ENCODE results near the gene PIP4K2C. TPM values are rescaled to one million over a fixed set of nuclear protein-coding genes. Genes with fewer than 3 reads are reported as not detected.

PIP4K2C gene
- total RNA-seq = 22.8 and 25.7 TPM in 2 replicates

- H3K4me3 Mint-ChIP-seq = peak within 1 kb of the TSS; percentile 90
- peak; percentile 77 for DNase-seq (ENCODE audit: low spot score)
- no peaks in the 10 kb centered on the region for H3K9me3 Mint-ChIP-seq
- H3K27me3 Mint-ChIP-seq (ENCODE audit: insufficient read depth) = no peaks in the 10 kb centered on the region
- peak within 1 kb of the TSS; percentile 75 for H3K27ac Mint-ChIP-seq
- peaks cover 10% of the 10 kb centered on the region for H3K36me3 Mint-ChIP-seq (ENCODE audit: low read depth)
- peaks cover 31% of the 10 kb centered on the region for H3K4me1 Mint-ChIP-seq (ENCODE audit: low read depth)
- intact Hi-C loops (cut with micrococcal nuclease) = loop anchor here (1.0 to 5.0 kb wide), 7 partner anchors 8 to 114 kb away; partner anchors contain the start of genes ARHGAP9, DCTN2, DTX3 and MBD6
These were observed at the start of gene PIP4K2C for GRCh38 chr12:57590864-57591781. Gene PIP4K2C, plus strand, starts transcription at chr12:57591192. Its CDS starts 98 bp downstream, at chr12:57591290.

DNA sequence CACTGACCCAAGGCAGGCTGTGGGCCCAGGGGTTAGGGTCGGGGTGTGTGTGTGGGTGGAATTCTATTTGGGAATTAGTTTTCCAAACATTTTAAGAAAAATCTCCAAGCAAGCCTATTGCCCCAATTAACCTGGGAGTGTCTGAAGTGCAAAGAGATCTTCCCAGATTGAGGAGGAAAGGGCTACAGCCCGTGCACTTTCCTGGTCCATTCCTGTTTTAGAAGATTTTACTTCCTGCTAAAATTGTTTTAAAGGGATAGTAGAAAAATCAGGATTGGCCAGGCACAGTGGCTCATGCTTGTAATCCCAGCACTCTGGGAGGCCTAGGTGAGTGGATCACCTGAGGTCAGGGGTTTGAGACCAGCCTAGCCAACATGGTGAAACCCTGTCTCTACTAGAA lies 49.3 kb upstream of the PIP4K2C start:
- no peak overlapping the region for H3K27ac Mint-ChIP-seq
- peaks cover 31% of the 10 kb centered on the region for H3K4me1 Mint-ChIP-seq (ENCODE audit: low read depth)
- no peak for DNase-seq (ENCODE audit: low spot score)
- intact Hi-C loops (cut with micrococcal nuclease) = no loop called here
- H3K9me3 Mint-ChIP-seq = no peaks in the 10 kb centered on the region
- H3K27me3 Mint-ChIP-seq (ENCODE audit: insufficient read depth) = no peaks in the 10 kb centered on the region
- no peak overlapping the region for H3K4me3 Mint-ChIP-seq
- peaks cover 23% of the 10 kb centered on the region for H3K36me3 Mint-ChIP-seq (ENCODE audit: low read depth)

- DNase-seq (ENCODE audit: low spot score) = no peak
- Mint-ChIP-seq H3K27ac (no peak overlapping the region), H3K4me3 (no peak overlapping the region), H3K4me1 (ENCODE audit: low read depth) (peaks cover 36% of the 10 kb centered on the region), H3K9me3 (no peaks in the 10 kb centered on the region), H3K36me3 (ENCODE audit: low read depth) (peaks cover 17% of the 10 kb centered on the region), H3K27me3 (ENCODE audit: insufficient read depth) (peaks cover 6% of the 10 kb centered on the region)
- intact Hi-C loops (cut with micrococcal nuclease) = no loop called here
These were observed 47.4 kb upstream of the PIP4K2C start for GRCh38 chr12:57543581-57543980.

DNA sequence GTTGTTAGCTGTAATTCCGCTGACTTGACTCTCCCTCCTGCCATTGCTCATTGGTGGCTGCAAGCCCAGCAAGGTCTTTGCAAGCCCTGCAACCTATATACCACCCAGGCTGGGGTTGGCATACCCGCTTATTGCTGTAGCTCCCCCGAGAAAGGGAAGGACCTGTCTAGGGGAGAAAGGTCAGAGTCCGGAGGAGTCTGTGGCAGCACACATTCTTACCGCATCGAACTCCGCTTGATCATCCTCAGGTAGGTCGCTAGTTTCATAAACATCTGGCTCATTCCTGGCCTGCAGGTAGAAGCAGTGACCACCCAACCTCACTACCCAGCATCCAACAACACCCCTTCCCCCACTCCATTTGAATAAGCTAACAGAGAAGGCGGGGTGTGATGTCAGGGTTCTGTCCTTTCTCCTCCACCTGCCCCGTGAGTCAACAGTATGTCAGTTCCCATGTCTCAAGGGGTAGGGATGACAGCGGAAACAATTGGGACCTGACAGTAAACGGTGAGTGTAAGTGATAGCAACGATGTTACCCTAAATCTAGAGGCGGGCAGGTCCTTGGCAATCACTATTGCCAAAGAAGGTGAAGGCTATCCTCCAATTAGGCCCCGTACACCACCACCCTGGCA lies 45.1 kb upstream of the PIP4K2C start:
- Mint-ChIP-seq H3K36me3 (ENCODE audit: low read depth) (peaks cover 9% of the 10 kb centered on the region), H3K27me3 (ENCODE audit: insufficient read depth) (peaks cover 13% of the 10 kb centered on the region), H3K27ac (peak overlapping the region; percentile 97), H3K4me3 (peak overlapping the region; percentile 100), H3K9me3 (no peaks in the 10 kb centered on the region), H3K4me1 (ENCODE audit: low read depth) (peaks cover 49% of the 10 kb centered on the region)
- DNase-seq (ENCODE audit: low spot score) = no peak
- intact Hi-C loops (cut with micrococcal nuclease) = loop anchor here (2.0 to 5.0 kb wide), 2 partner anchors 199 to 1394 kb away; partner anchors contain the start of genes MYL6B and TSPAN31

DNA sequence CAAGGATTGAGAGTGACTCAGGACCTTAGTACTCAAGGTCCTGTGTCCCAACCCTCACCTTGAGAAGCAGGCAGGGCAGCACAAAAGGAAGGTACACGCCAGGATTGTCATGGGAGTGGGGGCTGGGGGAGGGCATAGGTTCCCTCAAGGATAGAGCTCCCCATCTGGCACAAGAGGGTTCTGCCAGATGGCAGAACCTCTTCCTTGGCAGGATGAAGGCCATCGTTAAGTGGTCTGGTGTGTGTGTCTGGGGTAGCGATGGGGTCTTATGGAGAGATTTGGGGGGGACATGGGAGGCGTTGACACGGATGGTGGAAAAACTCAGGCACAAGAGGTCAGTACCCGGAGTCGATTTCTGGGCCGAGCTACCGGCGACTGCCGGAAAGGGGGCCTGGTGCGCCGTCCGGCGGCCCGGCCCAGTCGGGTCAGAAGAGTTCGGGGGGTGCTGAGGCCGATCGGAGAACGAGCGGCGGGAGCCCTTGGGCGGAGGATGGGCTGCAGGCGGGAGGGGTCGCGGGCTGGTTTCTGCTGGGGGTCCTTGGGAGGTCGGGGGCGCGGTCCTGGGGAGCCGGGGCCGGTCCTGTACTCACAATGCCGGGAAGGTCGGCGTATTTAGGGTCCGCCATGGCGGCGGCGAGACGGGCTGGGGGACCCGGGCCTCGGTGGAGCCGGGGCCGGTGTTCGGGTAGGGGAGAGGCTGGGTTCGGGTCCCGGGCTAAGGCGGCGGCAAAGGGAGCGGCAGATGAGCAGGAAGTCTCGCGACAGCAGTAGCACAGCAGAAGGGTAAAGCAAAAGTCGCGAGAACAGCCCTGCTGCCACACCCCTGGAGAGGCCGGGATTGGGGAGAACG lies 44.3 kb upstream of the PIP4K2C start, which contains the start of gene DCTN2:
Gene DCTN2, minus strand, starts transcription at position 755 of the 850 bp plus-strand sequence. Its CDS starts 129 bp downstream, at position 626.
- intact Hi-C loops (cut with micrococcal nuclease) = loop anchor here (1.0 to 5.0 kb wide), 7 partner anchors 24 to 1394 kb away; partner anchors contain the start of genes GLI1, MBD6, MYL6B and OS9
- Mint-ChIP-seq H3K27me3 (ENCODE audit: insufficient read depth) (peaks cover 13% of the 10 kb centered on the region), H3K36me3 (ENCODE audit: low read depth) (peaks cover 6% of the 10 kb centered on the region), H3K4me1 (ENCODE audit: low read depth) (peaks cover 49% of the 10 kb centered on the region), H3K4me3 (peak within 1 kb of the TSS; percentile 100), H3K9me3 (no peaks in the 10 kb centered on the region), H3K27ac (peak within 1 kb of the TSS; percentile 97)
- peak; percentile 93 for DNase-seq (ENCODE audit: low spot score)

DNA sequence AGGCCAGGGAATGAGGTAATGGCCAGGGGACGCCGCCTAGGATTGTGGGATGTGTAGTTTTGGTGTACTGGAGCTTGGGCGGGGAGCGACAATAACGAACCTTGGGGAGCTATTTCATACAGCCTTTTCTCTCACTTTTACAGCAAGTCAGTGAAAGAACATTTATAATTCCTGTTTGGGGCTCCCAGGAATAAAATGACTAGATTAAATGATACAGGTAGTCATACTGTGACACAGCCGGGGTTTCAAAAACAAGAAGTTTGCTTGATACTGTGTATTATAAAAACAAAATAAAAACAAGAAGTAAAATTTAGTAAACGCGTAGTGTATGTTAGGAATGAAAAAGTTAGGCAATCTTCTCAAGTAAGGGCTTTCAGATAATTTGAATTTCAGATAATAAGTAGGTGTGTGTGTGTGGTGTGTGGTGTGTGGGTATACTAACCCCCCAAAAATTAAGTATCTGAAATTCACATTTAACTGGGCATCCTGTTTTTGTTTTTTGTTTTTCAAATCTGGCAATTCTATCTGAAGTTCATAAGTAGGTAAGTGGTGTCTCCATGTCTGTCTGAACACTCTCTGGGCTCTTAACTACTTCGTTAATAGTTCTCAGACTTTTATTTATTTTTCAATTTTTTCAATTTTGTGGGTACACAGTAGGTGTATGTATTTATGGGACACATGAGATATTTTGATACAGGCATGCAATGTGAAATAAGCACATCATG lies 43.5 kb upstream of the PIP4K2C start:
- Mint-ChIP-seq H3K27ac (peak overlapping the region; percentile 97), H3K36me3 (ENCODE audit: low read depth) (peaks cover 4% of the 10 kb centered on the region), H3K9me3 (no peaks in the 10 kb centered on the region), H3K27me3 (ENCODE audit: insufficient read depth) (peaks cover 15% of the 10 kb centered on the region), H3K4me1 (ENCODE audit: low read depth) (peaks cover 49% of the 10 kb centered on the region), H3K4me3 (peak overlapping the region; percentile 100)
- no peak for DNase-seq (ENCODE audit: low spot score)
- intact Hi-C loops (cut with micrococcal nuclease) = loop anchor here (1.0 to 5.0 kb wide), 7 partner anchors 25 to 1395 kb away; partner anchors contain the start of genes GLI1, MBD6, MYL6B and OS9

- Mint-ChIP-seq H3K27me3 (ENCODE audit: insufficient read depth) (peaks cover 15% of the 10 kb centered on the region), H3K36me3 (ENCODE audit: low read depth) (peaks cover 4% of the 10 kb centered on the region), H3K4me1 (ENCODE audit: low read depth) (peaks cover 49% of the 10 kb centered on the region), H3K4me3 (no peak overlapping the region), H3K27ac (no peak overlapping the region), H3K9me3 (no peaks in the 10 kb centered on the region)
- intact Hi-C loops (cut with micrococcal nuclease) = loop anchor here (5.0 kb wide), 1 partner anchor 1396 kb away; the partner anchor contains the start of gene MYL6B
- DNase-seq (ENCODE audit: low spot score) = no peak
These were observed 43.0 kb upstream of the PIP4K2C start for GRCh38 chr12:57548013-57548315.

DNA sequence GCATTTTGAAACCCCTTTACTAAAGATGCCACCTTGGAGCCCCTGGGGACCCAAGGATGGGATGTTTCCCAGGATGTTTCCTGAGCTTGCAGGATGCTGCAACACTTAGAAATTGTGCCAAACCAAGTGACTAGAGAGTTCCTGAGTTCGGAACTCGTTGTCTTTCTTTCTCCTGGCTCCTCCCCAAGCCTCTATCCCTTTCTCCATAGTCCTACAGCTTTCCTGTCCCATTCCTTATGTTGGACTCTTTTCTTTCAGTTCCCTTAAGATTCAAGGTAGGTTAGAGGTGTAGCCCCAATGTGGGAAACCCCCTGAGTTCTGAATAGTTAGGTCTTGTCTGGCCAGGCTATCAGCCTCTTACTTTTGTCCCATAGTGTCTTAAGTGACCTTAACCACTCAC lies 42.5 kb upstream of the PIP4K2C start:
- intact Hi-C loops (cut with micrococcal nuclease) = loop anchor here (5.0 kb wide), 1 partner anchor 1396 kb away; the partner anchor contains the start of gene MYL6B
- peak overlapping the region; percentile 19 for H3K4me3 Mint-ChIP-seq
- H3K27me3 Mint-ChIP-seq (ENCODE audit: insufficient read depth) = peaks cover 15% of the 10 kb centered on the region
- no peak for DNase-seq (ENCODE audit: low spot score)
- H3K9me3 Mint-ChIP-seq = no peaks in the 10 kb centered on the region
- peaks cover 4% of the 10 kb centered on the region for H3K36me3 Mint-ChIP-seq (ENCODE audit: low read depth)
- no peak overlapping the region for H3K27ac Mint-ChIP-seq
- peaks cover 47% of the 10 kb centered on the region for H3K4me1 Mint-ChIP-seq (ENCODE audit: low read depth)

GRCh38 chr12:57549203-57549908 lies 41.6 kb upstream of the PIP4K2C start:
- H3K36me3 Mint-ChIP-seq (ENCODE audit: low read depth) = peaks cover 4% of the 10 kb centered on the region
- H3K4me1 Mint-ChIP-seq (ENCODE audit: low read depth) = peaks cover 40% of the 10 kb centered on the region
- no peak for DNase-seq (ENCODE audit: low spot score)
- peaks cover 15% of the 10 kb centered on the region for H3K27me3 Mint-ChIP-seq (ENCODE audit: insufficient read depth)
- no peak overlapping the region for H3K27ac Mint-ChIP-seq
- peak overlapping the region; percentile 72 for H3K4me3 Mint-ChIP-seq
- intact Hi-C loops (cut with micrococcal nuclease) = loop anchor here (5.0 kb wide), 1 partner anchor 1397 kb away; the partner anchor contains the start of gene MYL6B
- no peaks in the 10 kb centered on the region for H3K9me3 Mint-ChIP-seq

DNA sequence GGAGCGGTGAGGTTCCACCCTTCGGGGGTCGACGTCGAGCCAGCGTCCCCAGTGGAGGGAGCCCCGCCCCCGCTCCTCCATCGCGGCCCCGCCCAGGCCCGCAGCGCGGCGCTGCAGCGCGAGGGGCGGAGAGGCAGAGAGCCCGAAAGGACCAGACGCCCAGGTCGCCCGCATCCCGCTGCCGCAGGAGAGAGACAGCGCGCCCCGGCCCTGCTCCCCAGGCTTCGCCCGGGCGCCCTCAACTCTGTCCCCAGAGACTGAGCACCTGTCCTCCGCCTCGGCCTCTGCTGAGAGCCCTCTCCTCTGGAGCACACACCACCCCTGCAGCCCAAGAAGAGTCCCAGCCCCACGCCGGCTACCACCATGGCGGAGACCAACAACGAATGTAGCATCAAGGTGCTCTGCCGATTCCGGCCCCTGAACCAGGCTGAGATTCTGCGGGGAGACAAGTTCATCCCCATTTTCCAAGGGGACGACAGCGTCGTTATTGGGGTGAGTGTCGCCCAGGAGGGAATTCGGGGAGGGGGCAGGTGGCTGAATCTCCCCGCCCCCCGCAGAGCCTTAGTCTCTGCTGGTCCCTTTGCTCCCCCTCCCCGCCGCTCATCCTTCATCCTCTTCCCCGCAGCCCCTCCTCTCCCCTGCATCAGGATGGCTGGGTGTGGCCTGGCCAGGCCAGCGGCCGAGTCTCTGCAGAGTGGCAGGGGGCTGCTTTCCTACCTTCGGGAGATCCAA lies 40.9 kb upstream of the PIP4K2C start, which contains the start of gene KIF5A:
Gene KIF5A, plus strand, starts transcription at position 136 of the 732 bp plus-strand sequence. Its CDS starts 228 bp downstream, at position 364.
- peaks cover 2% of the 10 kb centered on the region for H3K36me3 Mint-ChIP-seq (ENCODE audit: low read depth)
- DNase-seq (ENCODE audit: low spot score) = peak; percentile 60
- H3K9me3 Mint-ChIP-seq = no peaks in the 10 kb centered on the region
- H3K4me1 Mint-ChIP-seq (ENCODE audit: low read depth) = peaks cover 35% of the 10 kb centered on the region
- intact Hi-C loops (cut with micrococcal nuclease) = loop anchor here (1.0 to 5.0 kb wide), 3 partner anchors 8 to 1398 kb away; partner anchors contain the start of genes ARHGEF25 and MYL6B
- H3K27ac Mint-ChIP-seq = peak within 1 kb of the TSS; percentile 11
- peaks cover 15% of the 10 kb centered on the region for H3K27me3 Mint-ChIP-seq (ENCODE audit: insufficient read depth)
- H3K4me3 Mint-ChIP-seq = peak within 1 kb of the TSS; percentile 75
